Measurements from ENCODE around the gene ALAD.

DNA sequence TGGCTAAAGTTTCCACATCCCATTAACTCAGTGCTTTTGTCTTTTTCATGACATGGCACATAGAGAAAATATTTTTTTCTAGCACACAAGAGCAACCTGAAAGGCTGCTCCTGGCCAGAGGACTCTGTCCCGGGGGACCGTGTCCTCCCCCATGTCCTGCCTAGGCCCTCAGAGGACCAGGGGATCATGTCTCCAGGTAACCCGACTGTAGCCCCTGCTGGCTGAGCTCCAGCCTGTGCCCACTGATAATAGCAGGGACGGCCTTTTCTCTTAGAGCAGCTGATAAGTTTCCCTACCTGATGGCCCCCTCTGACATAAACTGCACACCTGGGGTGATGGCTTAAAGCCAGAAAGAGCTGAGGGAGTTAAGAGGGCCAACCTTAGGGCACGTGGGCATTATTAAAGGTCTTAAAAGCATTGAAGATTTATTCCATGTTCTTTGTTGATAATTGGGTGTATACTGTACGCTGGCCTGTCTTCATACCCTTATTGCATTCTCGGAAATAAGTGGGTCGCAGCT is 30.2 kb downstream of the ALAD start:
- TF ChIP-seq CTCF (conservative IDR thresholded peaks at IDR 0.05 in 1 of 2, IDR thresholded peaks at IDR 0.05 in 1 of 2; ENCODE audit: low read depth in 1 of 2, low read length in 2 of 2): no peak
- TF ChIP-seq EZH2 (IDR thresholded peaks at IDR 0.05; ENCODE audit: low read length, missing control alignments): no peak

Measured in fibroblast of lung (primary cell).